Activated naive CD4-positive, alpha-beta T cell treated with anti-CD3 and anti-CD28 coated beads, Interleukin-2, amount 50 U/mL, for 72 hours (primary cell): Measurements from ENCODE around the gene STIL. TPM values are rescaled to one million over a fixed set of nuclear protein-coding genes. Genes with fewer than 3 reads are reported as not detected.
"Not testable (repeated sequence)": the region's sequence is repeated elsewhere in the genome, so short reads cannot be mapped to it uniquely, and the experiment has no call there.

Experiments
- ATAC-seq, 2 donors: fragments of 150-1000 bp; cut with Tn5 transposase; 2 replicates each; pipeline ENCODE4 v1.10.0; 2021; ENCODE audit warnings: mild to moderate bottlenecking in 2 of 2, moderate library complexity in 2 of 2
- DNase-seq, 2 donors: peaks; one replicate each; pipeline ENCODE4 v3.0.0; 2021 to 2022; ENCODE audit warnings: low spot score in 2 of 2
- H3K27ac Mint-ChIP-seq, 2 donors: one replicate each; pipeline ENCODE4 v1.8.0; 2022; ENCODE audit warnings: mild to moderate bottlenecking in 2 of 2, mixed read lengths in 2 of 2
- H3K36me3 Mint-ChIP-seq, 2 donors: one replicate each; pipeline ENCODE4 v1.8.0; 2022; ENCODE audit warnings: mixed read lengths in 2 of 2
- H3K9me3 Mint-ChIP-seq, 2 donors: one replicate each; pipeline ENCODE4 v1.8.0; 2022; ENCODE audit warnings: mixed read lengths in 2 of 2
- total RNA-seq, 2 donors: library from RNA; stranded (reverse); gene quantifications; one replicate each; pipeline ENCODE4 v1.2.3, GENCODE V29; 2022

STIL gene
- total RNA-seq, 2 donors from 2014 or later, result 34.7 to 69.9 TPM

- Mint-ChIP-seq H3K9me3 (no peaks in the 10 kb centered on the region), H3K36me3 (no peaks in the 10 kb centered on the region), H3K27ac (no peak overlapping the region)
- DNase-seq (no peak), ATAC-seq (no peak)
Measured at GRCh38 chr1:47216278-47217059, 97.5 kb downstream of the STIL start.

- H3K36me3 Mint-ChIP-seq, result no peaks in the 10 kb centered on the region
- H3K9me3 Mint-ChIP-seq, result no peaks in the 10 kb centered on the region
- ATAC-seq (no peak), DNase-seq (no peak)
- H3K27ac Mint-ChIP-seq, result no peak overlapping the region
Measured at GRCh38 chr1:47215713-47216112, 98.2 kb downstream of the STIL start.

GRCh38 chr1:47214549-47214948 is 99.4 kb downstream of the STIL start:
- no peak for DNase-seq
- Mint-ChIP-seq H3K36me3 (no peaks in the 10 kb centered on the region), H3K9me3 (no peaks in the 10 kb centered on the region), H3K27ac (no peak overlapping the region)
- ATAC-seq, result no peak

GRCh38 chr1:47213230-47213963 is 100.5 kb downstream of the STIL start:
- ATAC-seq (peak in 1 of 2 donors; percentile 18), DNase-seq (no peak)
- no peak overlapping the region for H3K27ac Mint-ChIP-seq
- H3K36me3 Mint-ChIP-seq, result no peaks in the 10 kb centered on the region
- no peaks in the 10 kb centered on the region for H3K9me3 Mint-ChIP-seq

- no peaks in the 10 kb centered on the region for H3K36me3 Mint-ChIP-seq
- H3K27ac Mint-ChIP-seq, result no peak overlapping the region
- no peaks in the 10 kb centered on the region for H3K9me3 Mint-ChIP-seq
- ATAC-seq (no peak), DNase-seq (no peak)
Measured at GRCh38 chr1:47212636-47213229, 101.2 kb downstream of the STIL start.

GRCh38 chr1:47211796-47212269 is 102.1 kb downstream of the STIL start:
- H3K27ac Mint-ChIP-seq, result no peak overlapping the region
- ATAC-seq, result no peak
- no peaks in the 10 kb centered on the region for H3K36me3 Mint-ChIP-seq
- no peak for DNase-seq
- no peaks in the 10 kb centered on the region for H3K9me3 Mint-ChIP-seq

GRCh38 chr1:47210666-47211065 is 103.3 kb downstream of the STIL start:
- no peak for ATAC-seq
- no peak for DNase-seq
- no peaks in the 10 kb centered on the region for H3K36me3 Mint-ChIP-seq
- no peaks in the 10 kb centered on the region for H3K9me3 Mint-ChIP-seq
- no peak overlapping the region for H3K27ac Mint-ChIP-seq

- no peaks in the 10 kb centered on the region for H3K9me3 Mint-ChIP-seq
- DNase-seq (no peak), ATAC-seq (peak in 1 of 2 donors; percentile 58)
- no peaks in the 10 kb centered on the region for H3K36me3 Mint-ChIP-seq
- no peak overlapping the region for H3K27ac Mint-ChIP-seq
Measured at GRCh38 chr1:47209725-47210325, 104.1 kb downstream of the STIL start.

- peak overlapping the region in 1 of 2 donors; percentile 28 for H3K27ac Mint-ChIP-seq
- ATAC-seq (no peak), DNase-seq (no peak)
Measured at GRCh38 chr1:47209091-47209490, 104.9 kb downstream of the STIL start.

GRCh38 chr1:47208374-47208850 is 105.5 kb downstream of the STIL start:
- DNase-seq (no peak), ATAC-seq (no peak)
- Mint-ChIP-seq H3K9me3 (no peaks in the 10 kb centered on the region), H3K27ac (peak overlapping the region in 1 of 2 donors; percentile 28), H3K36me3 (no peaks in the 10 kb centered on the region)

More at GRCh38 chr1:47209091-47209490, 104.9 kb downstream of the STIL start:
- no peaks in the 10 kb centered on the region for H3K36me3 Mint-ChIP-seq
- H3K9me3 Mint-ChIP-seq, result no peaks in the 10 kb centered on the region

GRCh38 chr1:47207803-47208373 is 106.1 kb downstream of the STIL start:
- ATAC-seq (peak; percentile 34 to 88), DNase-seq (no peak)
- Mint-ChIP-seq H3K9me3 (no peaks in the 10 kb centered on the region), H3K36me3 (no peaks in the 10 kb centered on the region), H3K27ac (no peak overlapping the region)

- ATAC-seq (no peak), DNase-seq (no peak)
- Mint-ChIP-seq H3K27ac (no peak overlapping the region), H3K36me3 (no peaks in the 10 kb centered on the region), H3K9me3 (no peaks in the 10 kb centered on the region)
Measured at GRCh38 chr1:47205918-47206317, 108.0 kb downstream of the STIL start.

GRCh38 chr1:47203504-47203903 is 110.4 kb downstream of the STIL start:
- H3K36me3 Mint-ChIP-seq, DNase-seq, H3K27ac Mint-ChIP-seq, H3K9me3 Mint-ChIP-seq, ATAC-seq: not testable (repeated sequence)

- H3K9me3 Mint-ChIP-seq, result no peaks in the 10 kb centered on the region
- no peak for ATAC-seq
- no peaks in the 10 kb centered on the region for H3K36me3 Mint-ChIP-seq
- H3K27ac Mint-ChIP-seq, result no peak overlapping the region
- no peak for DNase-seq
Measured at GRCh38 chr1:47201179-47201578, 112.8 kb downstream of the STIL start.
